NT2/D1 (cell line): ENCODE results near the gene PARP11.

Experiments
- DNase-seq: peaks from one replicate; pipeline ENCODE4 v3.0.0-alpha.2; 2011; ENCODE audit warnings: low read depth, low spot score
- H3K27me3 ChIP-seq: 2 replicates; pipeline ENCODE4 v1.6.0; 2011; ENCODE audit warnings: mild to moderate bottlenecking; ENCODE audit not compliant: insufficient read length, insufficient read depth
- H3K36me3 ChIP-seq: 2 replicates; pipeline ENCODE4 v1.6.1; 2011; ENCODE audit warnings: mild to moderate bottlenecking, low read length, mixed read lengths; ENCODE audit not compliant: insufficient read depth, insufficient read length
- H3K4me1 ChIP-seq: 2 replicates; pipeline ENCODE4 v1.5.1; 2011; ENCODE audit not compliant: insufficient read depth, insufficient read length
- H3K4me3 ChIP-seq: 2 replicates; pipeline ENCODE4 v1.5.1; 2011; ENCODE audit warnings: low read depth; ENCODE audit not compliant: insufficient read length
- H3K9ac ChIP-seq: 2 replicates; pipeline ENCODE4 v1.6.0; 2011; ENCODE audit warnings: low read depth; ENCODE audit not compliant: insufficient read length
- H3K9me3 ChIP-seq: 2 replicates; pipeline ENCODE4 v1.5.1; 2011; ENCODE audit warnings: mild to moderate bottlenecking, low read length; ENCODE audit not compliant: insufficient read depth
- SUZ12 ChIP-seq: IDR thresholded peaks from 2 replicates; pipeline ENCODE4 v1.6.1; 2011; ENCODE audit not compliant: insufficient read length, insufficient read depth; ENCODE audit errors: extremely low read depth
- YY1 ChIP-seq: IDR thresholded peaks from 2 replicates; pipeline ENCODE4 v1.6.1; 2011; ENCODE audit not compliant: insufficient read length, insufficient read depth
- ZNF274 ChIP-seq: IDR thresholded peaks from 2 replicates; pipeline ENCODE4 v1.6.1; 2011; ENCODE audit warnings: mild to moderate bottlenecking, low read depth, low read length

PARP11 gene, protein sequence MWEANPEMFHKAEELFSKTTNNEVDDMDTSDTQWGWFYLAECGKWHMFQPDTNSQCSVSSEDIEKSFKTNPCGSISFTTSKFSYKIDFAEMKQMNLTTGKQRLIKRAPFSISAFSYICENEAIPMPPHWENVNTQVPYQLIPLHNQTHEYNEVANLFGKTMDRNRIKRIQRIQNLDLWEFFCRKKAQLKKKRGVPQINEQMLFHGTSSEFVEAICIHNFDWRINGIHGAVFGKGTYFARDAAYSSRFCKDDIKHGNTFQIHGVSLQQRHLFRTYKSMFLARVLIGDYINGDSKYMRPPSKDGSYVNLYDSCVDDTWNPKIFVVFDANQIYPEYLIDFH

DNA sequence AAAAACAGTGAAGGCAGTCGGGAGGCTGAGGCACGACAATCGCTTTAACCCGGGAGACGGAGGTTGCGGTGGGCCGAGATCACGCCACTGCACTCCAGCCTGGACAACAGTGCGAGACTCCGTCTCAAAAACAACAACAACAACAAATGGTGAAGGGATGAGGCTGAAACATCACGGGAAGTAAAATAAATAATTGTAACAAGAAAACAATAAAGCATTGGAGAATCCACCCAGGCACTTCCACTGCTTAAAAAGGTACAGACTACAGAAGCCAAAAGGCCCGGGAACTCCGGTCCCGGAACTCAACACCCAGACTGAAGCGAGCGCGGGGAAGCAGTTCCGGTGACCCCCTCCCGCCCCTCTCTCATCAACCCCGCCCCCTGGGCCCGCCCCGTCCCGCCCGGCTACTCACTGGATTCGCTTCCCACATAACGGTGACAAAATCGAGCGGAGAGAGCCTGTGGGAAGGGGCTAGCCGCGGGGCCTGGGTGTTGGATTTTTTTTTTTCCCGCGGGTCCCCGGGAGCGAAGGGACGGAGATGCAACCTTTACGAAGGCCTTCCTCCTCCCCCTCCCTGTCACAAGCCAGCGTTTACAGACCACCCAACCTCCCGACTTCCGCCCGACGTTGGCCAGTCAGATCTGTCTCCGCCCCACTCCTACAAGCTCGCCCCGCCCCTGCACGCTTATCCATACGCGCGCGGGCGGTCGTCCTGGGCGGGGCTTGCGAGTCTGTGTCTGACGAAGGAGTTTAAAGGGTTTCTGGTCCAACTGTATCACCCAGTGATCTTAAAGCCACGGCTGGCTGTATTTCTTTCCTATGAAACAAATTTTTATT is at the start of gene PARP11:
Gene PARP11 (minus strand): TSS at position 600 of the 837 bp plus-strand sequence. CDS start 170 bp downstream, at position 430.
- peak within 1 kb of the TSS; percentile 73 for H3K4me3 ChIP-seq
- no peak for TF ChIP-seq ZNF274
- no peak for TF ChIP-seq YY1
- TF ChIP-seq SUZ12 = no peak
- H3K9ac ChIP-seq = peak within 1 kb of the TSS; percentile 80
- peaks cover 3% of the 10 kb centered on the region; the same call in 1 of the 2 replicates for H3K9me3 ChIP-seq
- H3K27me3 ChIP-seq = no peaks in the 10 kb centered on the region
- DNase-seq = peak; percentile 100
- no peaks in the 10 kb centered on the region for H3K36me3 ChIP-seq
- H3K4me1 ChIP-seq = no peaks in the 10 kb centered on the region

DNA sequence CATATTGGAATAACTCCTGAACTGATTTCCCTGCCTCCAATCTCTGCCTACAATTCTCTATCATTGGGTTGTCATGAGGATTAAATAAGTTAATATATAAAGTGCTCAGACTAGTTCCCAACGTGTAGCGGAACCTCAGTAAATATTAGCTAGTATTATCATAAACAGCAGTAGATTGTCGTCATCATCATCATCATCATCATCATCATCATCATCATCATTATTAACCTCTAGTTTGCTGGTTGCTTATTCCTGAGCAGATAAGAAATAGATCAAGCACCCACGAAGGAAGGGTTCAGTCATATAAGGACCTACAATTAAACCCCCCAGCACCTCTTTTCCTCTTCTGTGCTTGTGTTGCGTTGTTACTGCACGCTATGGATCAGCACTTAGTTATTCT is 48.8 kb upstream of the PARP11 start:
- Histone ChIP-seq H3K9ac (no peak overlapping the region), H3K27me3 (no peaks in the 10 kb centered on the region)
- DNase-seq = no peak

DNA sequence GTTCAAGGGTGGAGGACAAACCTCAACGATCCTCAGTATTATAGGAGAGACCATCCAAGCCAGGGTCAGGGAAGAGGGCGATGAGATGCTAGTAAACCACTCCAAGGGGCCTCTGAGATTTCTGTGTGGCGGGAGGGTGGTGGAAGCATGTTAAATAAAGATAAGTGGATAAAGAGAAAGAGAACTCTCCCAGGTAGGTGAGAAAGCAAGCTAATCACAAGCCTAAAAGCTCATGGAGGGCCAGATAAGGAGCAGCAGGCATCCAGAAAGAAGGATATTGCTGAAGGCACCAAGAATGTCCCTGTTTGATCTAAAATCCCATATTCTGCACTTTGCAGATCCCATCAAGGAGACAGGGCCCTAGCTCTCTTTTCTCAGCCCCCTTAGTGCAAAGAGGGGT is 48.3 kb upstream of the PARP11 start:
- TF ChIP-seq ZNF274 (no peak), YY1 (no peak), SUZ12 (no peak)
- Histone ChIP-seq H3K9me3 (peaks cover 14% of the 10 kb centered on the region; the same call in 1 of the 2 replicates), H3K9ac (no peak overlapping the region), H3K27me3 (no peaks in the 10 kb centered on the region), H3K4me3 (no peak overlapping the region), H3K36me3 (no peaks in the 10 kb centered on the region), H3K4me1 (no peaks in the 10 kb centered on the region)
- no peak for DNase-seq

More for the DNA sequence above, 48.8 kb upstream of the PARP11 start:
- no peak overlapping the region for H3K4me3 ChIP-seq
- peaks cover 12% of the 10 kb centered on the region; the same call in 1 of the 2 replicates for H3K9me3 ChIP-seq
- TF ChIP-seq ZNF274 (no peak), YY1 (no peak)
- no peaks in the 10 kb centered on the region for H3K36me3 ChIP-seq
- no peaks in the 10 kb centered on the region for H3K4me1 ChIP-seq

DNA sequence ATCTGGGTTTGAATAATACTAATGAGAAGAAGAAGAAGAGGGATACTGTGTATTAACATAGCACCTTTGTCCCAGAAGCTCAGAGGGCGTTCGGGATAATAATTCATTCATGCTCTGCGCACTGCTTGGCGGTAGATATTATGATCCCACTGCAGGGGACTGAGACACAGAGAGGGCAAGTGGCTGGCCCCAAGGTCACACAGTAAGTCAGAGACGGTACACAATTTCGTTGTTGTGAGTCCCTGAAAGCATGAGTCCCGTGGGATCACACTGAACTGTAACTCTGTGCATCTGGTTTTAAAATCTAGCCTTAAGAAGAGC is 47.9 kb upstream of the PARP11 start:
- Histone ChIP-seq H3K9ac (no peak overlapping the region), H3K27me3 (no peaks in the 10 kb centered on the region), H3K4me1 (no peaks in the 10 kb centered on the region), H3K4me3 (no peak overlapping the region), H3K36me3 (no peaks in the 10 kb centered on the region), H3K9me3 (peaks cover 14% of the 10 kb centered on the region; the same call in 1 of the 2 replicates)
- TF ChIP-seq SUZ12 = no peak
- no peak for TF ChIP-seq YY1
- no peak for TF ChIP-seq ZNF274
- DNase-seq = no peak

DNA sequence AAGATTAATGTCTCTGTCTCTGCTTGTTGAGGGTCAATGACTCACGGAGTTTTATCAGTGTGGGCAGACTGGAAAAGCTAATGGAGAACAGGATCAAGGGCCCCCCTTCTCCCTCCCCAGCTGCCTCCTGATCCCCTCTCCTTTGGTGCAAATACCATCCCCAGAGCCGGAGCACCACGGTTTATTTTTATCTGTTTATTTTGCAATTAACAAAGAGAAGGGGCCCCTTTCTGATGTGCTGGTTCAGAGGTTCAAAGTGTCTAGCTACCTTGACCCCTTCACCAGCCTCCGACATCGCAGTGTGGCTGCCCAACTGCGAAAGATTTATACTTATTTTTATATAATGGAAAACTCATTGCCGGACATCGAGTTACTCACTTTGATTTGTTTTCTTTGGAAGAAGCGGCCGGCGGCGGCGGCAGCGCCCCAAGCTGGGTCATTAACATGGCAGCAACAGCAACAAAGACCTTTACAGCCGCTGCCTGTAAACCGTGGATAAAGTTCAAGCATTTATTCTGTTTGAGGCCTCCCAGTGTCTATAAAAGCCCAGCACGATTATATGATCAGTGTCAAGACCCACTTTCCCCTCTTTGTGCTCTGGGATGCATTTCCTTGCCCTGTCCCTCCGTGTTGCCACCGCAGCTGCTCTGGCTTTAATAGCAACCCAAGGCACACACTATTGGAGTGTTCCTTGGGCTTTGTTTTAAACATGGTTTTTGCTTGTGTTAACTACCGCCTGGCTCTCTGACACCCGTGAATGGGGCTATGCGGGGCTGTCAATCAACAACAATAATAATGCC is 47.4 kb upstream of the PARP11 start:
- no peak for TF ChIP-seq YY1
- no peak for TF ChIP-seq ZNF274
- TF ChIP-seq SUZ12 = no peak
- Histone ChIP-seq H3K4me1 (no peaks in the 10 kb centered on the region), H3K9ac (no peak overlapping the region), H3K9me3 (0 out of 2 replicates have a peak, but pooled peaks cover 11% of the 10 kb centered on the region), H3K4me3 (no peak overlapping the region), H3K27me3 (no peaks in the 10 kb centered on the region), H3K36me3 (no peaks in the 10 kb centered on the region)
- DNase-seq = no peak

DNA sequence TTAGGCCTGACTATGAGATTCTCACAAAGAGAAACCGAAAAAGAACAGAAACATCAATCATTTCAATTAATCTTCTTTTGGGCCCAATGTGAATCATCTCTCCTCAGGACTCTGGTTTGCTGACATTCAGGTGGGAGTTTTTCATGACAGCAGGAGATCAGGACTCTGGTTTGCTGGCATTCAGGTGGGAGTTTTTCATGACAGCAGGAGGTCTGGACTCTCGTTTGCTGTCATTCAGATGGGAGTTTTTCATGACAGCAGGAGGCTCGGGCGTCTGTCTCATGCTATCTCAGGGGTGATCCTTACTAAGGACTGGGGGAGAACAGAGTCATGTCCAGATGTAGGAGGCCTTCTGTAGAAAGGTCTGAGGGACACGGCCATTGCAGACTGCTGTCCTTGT is 40.1 kb upstream of the PARP11 start:
- Histone ChIP-seq H3K9me3 (peaks cover 32% of the 10 kb centered on the region), H3K9ac (no peak overlapping the region), H3K36me3 (no peaks in the 10 kb centered on the region), H3K4me1 (no peaks in the 10 kb centered on the region), H3K4me3 (no peak overlapping the region), H3K27me3 (no peaks in the 10 kb centered on the region)
- DNase-seq = peak; percentile 42
- TF ChIP-seq ZNF274 = no peak
- no peak for TF ChIP-seq YY1
- no peak for TF ChIP-seq SUZ12

DNA sequence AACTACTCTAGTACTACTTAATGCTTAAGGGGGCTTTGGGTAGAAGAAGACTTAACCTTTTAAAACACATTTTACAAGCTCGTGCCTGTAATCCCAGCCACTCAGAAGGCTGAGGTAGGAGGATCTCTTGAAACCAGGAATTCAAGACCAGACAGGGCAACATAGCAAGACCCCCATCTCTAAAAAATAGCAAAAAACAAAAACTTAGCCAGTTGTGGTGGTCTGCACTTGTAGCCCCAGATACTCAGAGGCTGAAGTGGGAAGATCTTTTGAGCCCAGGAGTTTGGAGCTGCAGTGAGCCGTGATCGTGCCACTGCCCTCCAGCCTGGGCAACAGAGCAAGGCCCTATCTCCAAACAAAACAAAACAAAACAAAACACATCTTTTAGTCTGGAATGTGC is 39.7 kb upstream of the PARP11 start:
- Histone ChIP-seq H3K4me3 (no peak overlapping the region), H3K9ac (no peak overlapping the region), H3K9me3 (peaks cover 32% of the 10 kb centered on the region), H3K4me1 (no peaks in the 10 kb centered on the region), H3K36me3 (no peaks in the 10 kb centered on the region), H3K27me3 (no peaks in the 10 kb centered on the region)
- TF ChIP-seq ZNF274 (no peak), SUZ12 (no peak), YY1 (no peak)
- no peak for DNase-seq
